Endothelial cell of umbilical vein (primary cell): ENCODE results near the gene NOTCH2. TPM values are rescaled to one million over a fixed set of nuclear protein-coding genes. Genes with fewer than 3 reads are reported as not detected.

Experiments
- BruUV-seq: library from RNA; stranded (reverse); fragments of 400-500 nt; replicated peaks from 2 replicates; lab custom pipeline; 2021; lab: Mats Ljungman, UMichigan
- CTCF ChIA-PET: fragments of 300-600, 350-600 bp; sonication (Branson Sonifier 250); formaldehyde crosslinking; loops from one replicate; lab custom pipeline; 2021; ENCODE audit warnings: antibody characterized with exemption, inconsistent platforms; lab: Charles Lee
- POLR2A ChIA-PET: fragments of 300-600, 350-600 bp; sonication (Branson Sonifier 250); formaldehyde crosslinking; loops from one replicate; lab custom pipeline; 2021; ENCODE audit warnings: antibody characterized with exemption, inconsistent platforms; lab: Charles Lee
- DNase-seq: peaks from one replicate; pipeline ENCODE4 v3.0.0-alpha.2; 2011; ENCODE audit warnings: low read depth, low spot score
- FAIRE-seq: peaks from 2 replicates; lab custom pipeline; 2011; peaks lifted over from hg19 to GRCh38; lab: Jason Lieb, UNC
- H2AFZ ChIP-seq: 2 replicates; pipeline ENCODE4 v1.6.0; 2012; ENCODE audit warnings: low read depth, low read length, control low read depth, inconsistent platforms
- H3K27ac ChIP-seq: 2 replicates; pipeline ENCODE4 v1.5.1; 2011; ENCODE audit warnings: low read depth, mild to moderate bottlenecking, control low read depth, low read length, moderate library complexity; ENCODE audit not compliant: insufficient read depth
- H3K27me3 ChIP-seq, 2 experiments: 2 replicates each; pipeline versions ENCODE4 v1.6.0 to v1.6.1; 2011; ENCODE audit warnings: low read length in 2 of 2, mixed read lengths in 1 of 2; ENCODE audit not compliant: control insufficient read depth in 2 of 2, insufficient read depth in 2 of 2
- H3K36me3 ChIP-seq, 2 experiments: 2 replicates in 1 of 2; 3 replicates in 1 of 2; pipeline ENCODE4 v1.5.1; 2011; ENCODE audit warnings: low read length in 2 of 2, mild to moderate bottlenecking in 1 of 2, moderate library complexity in 1 of 2; ENCODE audit not compliant: control insufficient read depth in 2 of 2, insufficient read depth in 2 of 2; ENCODE audit errors: extremely low read depth in 1 of 2
- H3K4me1 ChIP-seq: 3 replicates; pipeline ENCODE4 v1.5.1; 2011; ENCODE audit warnings: mild to moderate bottlenecking, low read length; ENCODE audit not compliant: control insufficient read depth, insufficient read depth; ENCODE audit errors: extremely low read depth
- H3K4me2 ChIP-seq: 2 replicates; pipeline ENCODE4 v1.6.1; 2011; ENCODE audit warnings: low read length, control low read depth, mixed read lengths; ENCODE audit not compliant: insufficient read depth
- H3K4me3 ChIP-seq, 3 experiments: fragments of 200-600 bp in 1 of 3; sonication (generic), shearing (Covaris generic) in 1 of 3; replicated peaks in 1 of 3; 2 replicates each; pipeline ENCODE4 v1.5.1; 2011 to 2016; ENCODE audit warnings: control low read depth in 3 of 3, low read length in 3 of 3, mild to moderate bottlenecking in 2 of 3, inconsistent platforms in 1 of 3, low read depth in 1 of 3, moderate library complexity in 1 of 3; ENCODE audit not compliant: insufficient read depth in 1 of 3
- H3K79me2 ChIP-seq: 2 replicates; pipeline ENCODE4 v1.6.0; 2012; ENCODE audit warnings: low read length, inconsistent platforms; ENCODE audit not compliant: control insufficient read depth, insufficient read depth
- H3K9ac ChIP-seq: replicated peaks from 2 replicates; pipeline ENCODE3; 2011; ENCODE audit warnings: low read length, control low read depth; ENCODE audit not compliant: insufficient read depth; ENCODE audit errors: extremely low read depth
- H3K9me1 ChIP-seq: replicated peaks from 3 replicates; pipeline ENCODE4 v1.6.0; 2011; ENCODE audit warnings: mild to moderate bottlenecking, low read length; ENCODE audit not compliant: control insufficient read depth, insufficient read depth; ENCODE audit errors: extremely low read depth
- H3K9me3 ChIP-seq: replicated peaks from 2 replicates; pipeline ENCODE4 v1.5.1; 2012; ENCODE audit warnings: low read length, inconsistent platforms; ENCODE audit not compliant: control insufficient read depth, insufficient read depth
- H4K20me1 ChIP-seq: replicated peaks from 2 replicates; pipeline ENCODE3; 2011; ENCODE audit warnings: mild to moderate bottlenecking, low read length; ENCODE audit not compliant: control insufficient read depth, insufficient read depth; ENCODE audit errors: extremely low read depth
- EZH2 ChIP-seq: IDR thresholded peaks from 2 replicates; pipeline ENCODE4 v1.6.1; 2012; ENCODE audit warnings: borderline replicate concordance, low read depth, mild to moderate bottlenecking, moderate library complexity, low read length, inconsistent platforms; ENCODE audit not compliant: severe bottlenecking
- FOS ChIP-seq: IDR thresholded peaks from 2 replicates; pipeline ENCODE4 v1.6.1; 2011; ENCODE audit warnings: mild to moderate bottlenecking, low read length, moderate library complexity, borderline replicate concordance; ENCODE audit not compliant: insufficient read depth
- GATA2 ChIP-seq: IDR thresholded peaks from 2 replicates; pipeline ENCODE4 v1.7.0; 2011; ENCODE audit warnings: low read depth, mild to moderate bottlenecking, moderate library complexity, mixed read lengths, low read length; ENCODE audit not compliant: insufficient read length, insufficient read depth
- JUN ChIP-seq: IDR thresholded peaks from 2 replicates; pipeline ENCODE4 v1.6.1; 2011; ENCODE audit warnings: borderline replicate concordance, low read depth; ENCODE audit not compliant: insufficient read length, insufficient read depth
- MYC ChIP-seq: IDR thresholded peaks from one replicate; pipeline ENCODE4 v1.6.1; 2011; ENCODE audit warnings: mild to moderate bottlenecking, low read depth, low read length
- POLR2A ChIP-seq: IDR thresholded peaks from 2 replicates; pipeline ENCODE4 v1.6.1; 2012; ENCODE audit warnings: low read depth, mild to moderate bottlenecking, control low read depth, low read length
- POLR2AphosphoS5 ChIP-seq: IDR thresholded peaks from 2 replicates; pipeline ENCODE4 v1.6.1; 2012; ENCODE audit warnings: low read depth, mild to moderate bottlenecking, control low read depth, low read length, moderate library complexity; ENCODE audit not compliant: insufficient read depth
- dilution Hi-C: fragments of 300-500 bp; cut with MboI; formaldehyde crosslinking; loops from one replicate; pipeline ENCODE4 v1.15.0; 2019; ENCODE audit warnings: low sequenced_read_pairs; ENCODE audit not compliant: extremely low pct_ligation_motif_present
- intact Hi-C: fragments of 100-400 bp; cut with micrococcal nuclease; formaldehyde crosslinking; loops from one replicate; pipeline ENCODE4 v1.10.0; 2022
- polyA plus RNA-seq, 4 experiments: library from polyadenylated mRNA; depleted of rRNA in 3 of 4; stranded (reverse) in 3 of 4; unstranded in 1 of 4; fragments of >200 nt; gene quantifications; 2 replicates each; pipeline versions ENCODE4 v1.2.1 to v1.2.3, GENCODE V29; 2011 to 2012; ENCODE audit warnings: missing spikeins in 1 of 4
- total RNA-seq: library from RNA; stranded (reverse); gene quantifications from 2 replicates; pipeline ENCODE4 v1.2.3, GENCODE V29; 2021
- TF ChIP-seq, protein P1 (sequence below), 2 donors: IDR thresholded peaks; 1 replicate in 1 of 2; 2 replicates in 1 of 2; pipeline ENCODE4 v1.5.1; 2011; ENCODE audit warnings: low read length in 2 of 2, mild to moderate bottlenecking in 2 of 2, moderate library complexity in 2 of 2, control low read depth in 1 of 2, inconsistent platforms in 1 of 2, low read depth in 1 of 2; ENCODE audit not compliant: insufficient read depth in 1 of 2; ENCODE audit errors: extremely low read depth in 1 of 2
- TF ChIP-seq, protein P2 (sequence below): IDR thresholded peaks from 2 replicates; pipeline ENCODE4 v1.6.1; 2011; ENCODE audit not compliant: insufficient read depth, insufficient read length

Gene NOTCH2
- total and polyA plus RNA-seq, 2 donors (not counting 3 experiments of a cell fraction or from before 2014, with no cell fraction given), result 14.3 to 49.1 TPM

DNA sequence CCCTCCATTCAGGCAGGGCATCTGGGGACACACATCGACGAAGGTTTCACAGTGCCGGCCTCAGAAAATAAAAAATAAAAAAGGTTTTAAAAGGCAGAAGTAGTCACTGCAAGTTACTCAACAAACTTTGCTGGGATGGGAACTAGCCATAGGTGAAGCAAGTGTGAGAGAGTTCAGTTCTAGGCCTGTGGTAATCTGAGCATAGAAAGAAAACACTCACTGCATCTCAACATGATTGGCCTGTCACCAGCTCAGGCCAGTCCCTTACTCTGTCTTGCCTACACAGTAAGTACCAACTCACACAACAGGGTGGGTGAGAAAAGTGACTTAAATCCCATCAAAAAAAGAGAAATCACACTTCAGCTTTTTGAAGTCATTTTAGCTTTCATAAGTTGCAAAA is 142.9 kb downstream of the NOTCH2 start:
- TF ChIP-seq, protein P1, sequence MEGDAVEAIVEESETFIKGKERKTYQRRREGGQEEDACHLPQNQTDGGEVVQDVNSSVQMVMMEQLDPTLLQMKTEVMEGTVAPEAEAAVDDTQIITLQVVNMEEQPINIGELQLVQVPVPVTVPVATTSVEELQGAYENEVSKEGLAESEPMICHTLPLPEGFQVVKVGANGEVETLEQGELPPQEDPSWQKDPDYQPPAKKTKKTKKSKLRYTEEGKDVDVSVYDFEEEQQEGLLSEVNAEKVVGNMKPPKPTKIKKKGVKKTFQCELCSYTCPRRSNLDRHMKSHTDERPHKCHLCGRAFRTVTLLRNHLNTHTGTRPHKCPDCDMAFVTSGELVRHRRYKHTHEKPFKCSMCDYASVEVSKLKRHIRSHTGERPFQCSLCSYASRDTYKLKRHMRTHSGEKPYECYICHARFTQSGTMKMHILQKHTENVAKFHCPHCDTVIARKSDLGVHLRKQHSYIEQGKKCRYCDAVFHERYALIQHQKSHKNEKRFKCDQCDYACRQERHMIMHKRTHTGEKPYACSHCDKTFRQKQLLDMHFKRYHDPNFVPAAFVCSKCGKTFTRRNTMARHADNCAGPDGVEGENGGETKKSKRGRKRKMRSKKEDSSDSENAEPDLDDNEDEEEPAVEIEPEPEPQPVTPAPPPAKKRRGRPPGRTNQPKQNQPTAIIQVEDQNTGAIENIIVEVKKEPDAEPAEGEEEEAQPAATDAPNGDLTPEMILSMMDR (IDR thresholded peaks at IDR 0.05; ENCODE audit: extremely low read depth in 1 of 2, insufficient read depth in 1 of 2, low read depth in 1 of 2, low read length in 2 of 2), result no peak
- TF ChIP-seq, protein P2, sequence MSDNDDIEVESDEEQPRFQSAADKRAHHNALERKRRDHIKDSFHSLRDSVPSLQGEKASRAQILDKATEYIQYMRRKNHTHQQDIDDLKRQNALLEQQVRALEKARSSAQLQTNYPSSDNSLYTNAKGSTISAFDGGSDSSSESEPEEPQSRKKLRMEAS, result no peak
- TF ChIP-seq GATA2 (no peak), POLR2A (no peak), MYC (no peak), EZH2 (no peak), FOS (no peak), JUN (no peak), POLR2AphosphoS5 (no peak)
- H3K79me2 ChIP-seq, result no peaks in the 10 kb centered on the region
- BruUV-seq, result no TSS peak
- no peak overlapping the region for H3K4me3 ChIP-seq
- POLR2A ChIA-PET, result no interaction called here
- CTCF ChIA-PET, result no interaction called here
- no peak overlapping the region for H3K9ac ChIP-seq
- no peak overlapping the region for H3K4me2 ChIP-seq
- no peak for FAIRE-seq
- no peak overlapping the region for H2AFZ ChIP-seq
- H3K27me3 ChIP-seq, result no peaks in the 10 kb centered on the region
- H3K9me1 ChIP-seq, result no peaks in the 10 kb centered on the region
- H3K36me3 ChIP-seq, result peaks cover 0 to 5% of the 10 kb centered on the region in 2 experiments
- H4K20me1 ChIP-seq, result no peaks in the 10 kb centered on the region
- no peaks in the 10 kb centered on the region for H3K4me1 ChIP-seq
- dilution Hi-C loops (no loop called here), intact Hi-C loops (no loop called here)
- no peak for DNase-seq
- H3K27ac ChIP-seq, result no peak overlapping the region
- no peaks in the 10 kb centered on the region for H3K9me3 ChIP-seq
